ENCODE results near the gene NR3C2. TPM values are rescaled to one million over a fixed set of nuclear protein-coding genes. Genes with fewer than 3 reads are reported as not detected.

The NR3C2 gene
- total and polyA plus RNA-seq, 2 of the 4 experiments (the other 2 are of a cell fraction): 1.1 to 2.3 TPM

GRCh38 chr4:148430854-148431253, 11.4 kb downstream of the NR3C2 start:
- dilution Hi-C loops (cut with HindIII; ENCODE audit: low sequenced_read_pairs, unreplicated experiment): no loop called here
- BruUV-seq (replicated peaks): no TSS peak
- Histone ChIP-seq H2BK120ac (ENCODE audit: low read depth, low read length) (no peak overlapping the region), H4K20me1 (ENCODE audit: insufficient read depth, low read length) (no peaks in the 10 kb centered on the region), H3K14ac (replicated peaks; ENCODE audit: low read depth, low read length) (no peak overlapping the region), H4K8ac (ENCODE audit: low read depth in 2 of 2, low read length in 2 of 2) (no peak overlapping the region), H3K36me3 (ENCODE audit: control insufficient read depth, insufficient read depth, low read length) (no peaks in the 10 kb centered on the region), H2AFZ (replicated peaks; ENCODE audit: low read length, poor library complexity) (no peak overlapping the region), H3K9me1 (ENCODE audit: insufficient read depth, low read length) (no peaks in the 10 kb centered on the region), H4K91ac (ENCODE audit: insufficient read depth, low read depth, low read length) (no peak overlapping the region), H4K5ac (ENCODE audit: low read depth, low read length) (no peak overlapping the region), H2BK5ac (ENCODE audit: low read depth, low read length, poor library complexity, severe bottlenecking) (no peak overlapping the region), H3K4me2 (ENCODE audit: low read depth, low read length) (no peak overlapping the region), H2AK9ac (replicated peaks; ENCODE audit: low read depth, low read length, poor library complexity) (no peak overlapping the region), H3K79me1 (ENCODE audit: low read depth in 1 of 2, low read length in 2 of 2) (no peaks in the 10 kb centered on the region), H3K4me3 (ENCODE audit: insufficient read depth, low read depth, low read length) (no peak overlapping the region), H2BK20ac (ENCODE audit: low read depth, low read length) (no peak overlapping the region), H3K27ac (ENCODE audit: insufficient read depth, low read length) (no peak overlapping the region), H3K18ac (ENCODE audit: low read depth, low read length) (no peak overlapping the region), H3K56ac (ENCODE audit: extremely low read depth, insufficient read depth, low read length) (no peak overlapping the region), H3K4me1 (ENCODE audit: control insufficient read depth, insufficient read depth, low read length) (no peaks in the 10 kb centered on the region), H3K4ac (ENCODE audit: low read depth, low read length) (no peak overlapping the region), H2AK5ac (ENCODE audit: low read depth, low read length) (no peak overlapping the region), H3K23ac (ENCODE audit: low read depth, low read length) (no peak overlapping the region), H2BK15ac (ENCODE audit: low read depth, low read length) (no peak overlapping the region), H3K9ac (ENCODE audit: low read depth, low read length) (no peak overlapping the region), H3K9me3 (ENCODE audit: control insufficient read depth, insufficient read depth, low read length) (no peaks in the 10 kb centered on the region), H3K27me3 (ENCODE audit: control insufficient read depth, insufficient read depth, low read length) (no peaks in the 10 kb centered on the region)
- no peak for TF ChIP-seq USF2 (IDR thresholded peaks at IDR 0.05; ENCODE audit: low read depth, low read length)
- TF ChIP-seq FOS (IDR thresholded peaks at IDR 0.05; ENCODE audit: low read depth, low read length): no peak
- no peak for TF ChIP-seq POLR2A (IDR thresholded peaks at IDR 0.05; ENCODE audit: low read depth, low read length)
- TF ChIP-seq BHLHE40 (IDR thresholded peaks at IDR 0.05; ENCODE audit: low read depth, low read length): no peak
- ATAC-seq (ENCODE audit: low read depth) (no peak), DNase-seq (no peak)
- in situ Hi-C loops (cut with MboI; ENCODE audit: low sequenced_read_pairs): no loop called here
- CTCF ChIA-PET: no interaction called here
- no CpG with 5 or more reads among the region's 3 CpGs for WGBS, 2 experiments (ENCODE audit: extremely low coverage in 2 of 2, insufficient read length in 1 of 2)
- POLR2A ChIA-PET (ENCODE audit: unreplicated experiment): no interaction called here
- intact Hi-C loops (cut with micrococcal nuclease): no loop called here

All from IMR-90 (cell line).